Aortic smooth muscle cell (primary cell): ENCODE measurements around the gene BLID. TPM values are rescaled to one million over a fixed set of nuclear protein-coding genes. Genes with fewer than 3 reads are reported as not detected.

Source experiments
- total RNA-seq: library from RNA; depleted of rRNA; stranded (reverse); fragments of >200 nt; gene quantifications from 2 replicates; pipeline ENCODE4 v1.2.3, GENCODE V29; 2014

BLID gene, protein sequence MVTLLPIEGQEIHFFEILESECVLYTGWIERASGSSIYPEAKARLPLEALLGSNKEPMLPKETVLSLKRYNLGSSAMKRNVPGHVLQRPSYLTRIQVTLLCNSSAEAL
- 16.6 and 36.6 TPM in 2 replicates for total RNA-seq

DNA sequence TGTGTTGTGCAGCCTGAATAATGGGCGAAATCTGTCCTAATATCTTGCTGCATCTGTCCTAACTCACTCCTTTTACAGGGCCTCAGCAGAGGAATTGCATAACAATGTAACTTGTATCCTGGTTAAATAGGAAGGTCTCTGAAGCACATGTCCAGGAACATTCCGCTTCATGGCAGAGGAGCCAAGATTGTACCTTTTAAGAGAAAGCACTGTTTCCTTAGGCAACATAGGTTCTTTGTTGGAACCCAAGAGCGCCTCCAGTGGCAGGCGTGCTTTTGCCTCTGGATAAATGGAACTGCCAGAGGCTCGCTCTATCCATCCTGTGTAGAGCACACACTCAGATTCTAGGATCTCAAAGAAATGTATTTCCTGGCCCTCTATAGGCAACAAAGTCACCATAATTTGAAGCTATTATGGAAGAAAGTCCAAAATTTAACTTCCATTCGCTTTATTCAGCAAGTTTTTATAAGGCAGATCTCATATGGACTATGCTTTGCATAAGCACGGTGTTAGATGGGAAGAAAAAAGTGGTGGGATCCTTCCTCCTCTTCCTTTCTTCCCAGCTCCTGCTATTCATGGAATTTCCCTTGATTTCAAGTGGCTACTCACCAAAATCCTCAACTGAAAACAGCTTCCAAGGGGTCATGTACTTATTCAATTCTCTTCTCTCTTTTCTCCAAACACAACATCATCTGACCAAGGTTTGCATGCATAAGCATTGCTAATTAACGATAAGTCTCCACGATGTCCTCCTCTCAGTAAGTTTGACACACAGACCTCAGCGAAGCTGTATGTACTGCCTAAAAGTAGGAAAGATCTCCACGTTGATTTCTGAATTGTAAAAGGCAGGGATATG is at the start of gene BLID:
Gene BLID, minus strand, starts transcription at position 692 of the 856 bp plus-strand sequence. Its CDS starts 293 bp downstream, at position 399.

